ENCODE measurements around the gene LAMB4.
A peak's percentile ranks its signal among the peaks of the same experiment; 100 is the strongest.

The LAMB4 gene, protein sequence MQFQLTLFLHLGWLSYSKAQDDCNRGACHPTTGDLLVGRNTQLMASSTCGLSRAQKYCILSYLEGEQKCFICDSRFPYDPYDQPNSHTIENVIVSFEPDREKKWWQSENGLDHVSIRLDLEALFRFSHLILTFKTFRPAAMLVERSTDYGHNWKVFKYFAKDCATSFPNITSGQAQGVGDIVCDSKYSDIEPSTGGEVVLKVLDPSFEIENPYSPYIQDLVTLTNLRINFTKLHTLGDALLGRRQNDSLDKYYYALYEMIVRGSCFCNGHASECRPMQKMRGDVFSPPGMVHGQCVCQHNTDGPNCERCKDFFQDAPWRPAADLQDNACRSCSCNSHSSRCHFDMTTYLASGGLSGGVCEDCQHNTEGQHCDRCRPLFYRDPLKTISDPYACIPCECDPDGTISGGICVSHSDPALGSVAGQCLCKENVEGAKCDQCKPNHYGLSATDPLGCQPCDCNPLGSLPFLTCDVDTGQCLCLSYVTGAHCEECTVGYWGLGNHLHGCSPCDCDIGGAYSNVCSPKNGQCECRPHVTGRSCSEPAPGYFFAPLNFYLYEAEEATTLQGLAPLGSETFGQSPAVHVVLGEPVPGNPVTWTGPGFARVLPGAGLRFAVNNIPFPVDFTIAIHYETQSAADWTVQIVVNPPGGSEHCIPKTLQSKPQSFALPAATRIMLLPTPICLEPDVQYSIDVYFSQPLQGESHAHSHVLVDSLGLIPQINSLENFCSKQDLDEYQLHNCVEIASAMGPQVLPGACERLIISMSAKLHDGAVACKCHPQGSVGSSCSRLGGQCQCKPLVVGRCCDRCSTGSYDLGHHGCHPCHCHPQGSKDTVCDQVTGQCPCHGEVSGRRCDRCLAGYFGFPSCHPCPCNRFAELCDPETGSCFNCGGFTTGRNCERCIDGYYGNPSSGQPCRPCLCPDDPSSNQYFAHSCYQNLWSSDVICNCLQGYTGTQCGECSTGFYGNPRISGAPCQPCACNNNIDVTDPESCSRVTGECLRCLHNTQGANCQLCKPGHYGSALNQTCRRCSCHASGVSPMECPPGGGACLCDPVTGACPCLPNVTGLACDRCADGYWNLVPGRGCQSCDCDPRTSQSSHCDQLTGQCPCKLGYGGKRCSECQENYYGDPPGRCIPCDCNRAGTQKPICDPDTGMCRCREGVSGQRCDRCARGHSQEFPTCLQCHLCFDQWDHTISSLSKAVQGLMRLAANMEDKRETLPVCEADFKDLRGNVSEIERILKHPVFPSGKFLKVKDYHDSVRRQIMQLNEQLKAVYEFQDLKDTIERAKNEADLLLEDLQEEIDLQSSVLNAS (N-terminal part only)
- total RNA-seq: 0 to 0.27 (median 0.07) reads per million in 18 experiments

- DNase-seq: no peak
Measured at GRCh38 chr7:108130261-108130660, at the start of gene LAMB4. Gene LAMB4 (minus strand): TSS chr7:108130361. CDS start chr7:108123164, 7,197 bp downstream.

- no peak for DNase-seq
Measured at GRCh38 chr7:108178398-108178797, 48.2 kb upstream of the LAMB4 start.

DNA sequence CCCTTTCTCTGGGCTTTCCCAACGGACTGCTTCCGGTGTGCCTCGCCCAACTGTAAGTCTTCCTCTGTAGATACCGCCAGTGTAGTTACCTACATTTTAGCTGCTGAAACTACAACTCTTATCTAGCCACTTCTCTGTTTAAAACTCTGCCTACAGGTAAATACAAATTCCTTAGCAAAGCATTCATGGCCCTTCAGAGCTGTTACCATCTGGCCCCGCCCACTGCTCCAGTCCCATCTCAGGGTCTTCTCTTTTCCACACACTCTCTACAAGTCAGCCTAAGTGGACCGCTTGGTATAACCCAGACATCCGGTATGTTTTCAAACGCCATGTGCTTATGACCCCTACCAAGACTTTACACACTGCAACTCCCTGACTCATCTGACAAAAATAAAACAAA lies 41.0 kb upstream of the LAMB4 start:
- DNase-seq: no peak

DNA sequence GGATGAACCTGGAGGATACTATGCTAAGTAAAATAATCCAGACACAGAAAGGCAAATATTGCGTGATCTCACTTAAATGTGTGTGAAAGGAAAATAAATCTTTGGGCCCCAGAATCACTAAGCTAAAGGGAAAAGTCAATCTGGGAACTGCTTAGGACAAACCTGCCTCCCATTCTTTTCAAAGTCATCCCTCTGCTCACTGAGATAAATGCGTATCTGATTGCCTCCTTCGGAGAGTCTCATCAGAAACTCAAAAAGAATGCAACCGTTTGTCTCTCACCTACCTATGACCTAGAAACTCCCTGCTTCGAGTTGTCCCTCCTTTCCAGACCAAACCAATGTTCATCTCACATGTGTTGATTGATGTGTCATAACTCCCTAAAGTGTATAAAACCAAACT lies 40.1 kb upstream of the LAMB4 start:
- no peak for DNase-seq

DNA sequence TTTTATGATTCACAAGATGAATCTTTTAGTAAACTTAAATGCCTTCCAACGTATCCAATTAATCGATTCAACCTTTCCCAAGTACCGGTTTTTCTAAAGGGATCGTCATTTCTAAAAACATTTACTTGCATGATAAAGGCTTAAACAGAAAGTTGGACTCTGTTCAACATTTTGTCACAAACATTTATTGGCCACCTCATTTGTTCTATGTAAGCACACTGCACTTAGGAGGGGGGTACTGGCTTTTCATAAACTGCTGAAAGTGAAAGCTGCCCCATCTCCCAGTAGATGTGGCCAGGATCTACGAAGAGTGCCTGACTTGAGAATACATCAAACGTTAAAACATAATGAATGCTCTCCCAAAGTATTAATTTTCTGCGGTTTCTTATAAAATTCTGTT lies 37.3 kb upstream of the LAMB4 start:
- no peak for DNase-seq

GRCh38 chr7:108166687-108167086 lies 36.5 kb upstream of the LAMB4 start:
- DNase-seq: no peak

- no peak for DNase-seq
Measured at GRCh38 chr7:108165723-108166122, 35.6 kb upstream of the LAMB4 start.

DNA sequence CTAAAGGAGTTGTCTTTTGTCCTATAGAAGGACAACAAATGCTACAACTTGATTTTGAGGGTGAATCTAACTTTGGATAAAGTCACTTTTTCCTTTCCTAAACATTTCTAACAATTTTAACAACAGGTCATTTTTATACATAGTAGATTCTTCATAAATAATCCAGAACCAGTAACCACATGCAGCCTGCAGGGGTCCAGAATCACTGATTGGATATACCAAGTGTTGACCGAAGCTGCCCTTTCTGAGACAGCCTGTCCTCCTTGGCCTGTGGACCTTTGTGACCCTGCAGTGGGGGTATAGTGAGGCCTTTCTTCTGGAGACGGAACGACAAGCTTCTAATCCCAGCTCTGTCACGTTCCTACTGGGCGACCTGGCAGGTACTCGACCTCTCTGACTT lies 34.8 kb upstream of the LAMB4 start:
- no peak for DNase-seq

DNA sequence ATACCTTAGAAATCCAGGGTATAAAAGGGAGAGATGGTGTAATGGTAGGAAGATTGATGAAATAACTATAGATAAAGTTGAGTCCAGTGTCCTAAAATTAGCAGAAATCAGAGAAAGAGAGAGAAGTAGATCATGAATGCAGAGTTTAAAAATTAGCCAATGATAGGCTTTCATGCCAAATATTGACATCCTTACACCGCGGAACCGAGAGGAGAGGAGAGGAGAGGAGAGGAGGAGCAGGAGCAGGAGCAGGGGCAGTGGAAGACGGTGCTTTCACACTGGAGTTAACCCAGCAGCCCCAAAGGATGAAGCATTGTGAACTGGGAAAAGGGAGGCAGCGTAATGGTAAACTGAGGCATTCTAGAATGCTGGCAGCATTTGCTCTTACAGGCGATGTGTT lies 34.2 kb upstream of the LAMB4 start:
- DNase-seq: no peak

GRCh38 chr7:108158776-108159175 lies 28.6 kb upstream of the LAMB4 start:
- DNase-seq: no peak

GRCh38 chr7:108157606-108158335 lies 27.6 kb upstream of the LAMB4 start:
- DNase-seq: no peak

- DNase-seq: peak; percentile 10 to 43
Measured at GRCh38 chr7:108156897-108157605, 26.9 kb upstream of the LAMB4 start.

GRCh38 chr7:108152198-108152597 lies 22.0 kb upstream of the LAMB4 start:
- no peak for DNase-seq

DNA sequence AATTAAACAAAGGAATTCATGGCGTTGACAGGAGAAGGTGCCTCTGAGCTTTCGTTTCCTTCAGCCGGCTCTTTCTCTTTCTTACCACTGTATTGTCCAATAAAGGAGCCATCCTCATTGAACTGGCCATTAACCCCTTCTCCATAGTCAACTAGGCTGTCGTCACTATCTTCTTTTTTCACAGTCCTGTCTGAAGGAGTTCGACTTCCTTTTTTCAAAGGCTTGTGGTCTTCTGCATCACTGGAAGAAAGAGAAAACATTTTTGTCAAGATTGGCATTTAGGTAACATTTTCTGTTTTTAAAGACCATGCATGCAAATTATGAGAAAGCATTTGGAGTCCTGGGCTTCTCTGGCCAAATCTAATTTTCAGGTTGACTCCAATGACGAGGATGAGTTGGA lies 19.7 kb upstream of the LAMB4 start:
- no peak for DNase-seq

- DNase-seq: no peak
Measured at GRCh38 chr7:108149119-108149518, 19.0 kb upstream of the LAMB4 start.

DNA sequence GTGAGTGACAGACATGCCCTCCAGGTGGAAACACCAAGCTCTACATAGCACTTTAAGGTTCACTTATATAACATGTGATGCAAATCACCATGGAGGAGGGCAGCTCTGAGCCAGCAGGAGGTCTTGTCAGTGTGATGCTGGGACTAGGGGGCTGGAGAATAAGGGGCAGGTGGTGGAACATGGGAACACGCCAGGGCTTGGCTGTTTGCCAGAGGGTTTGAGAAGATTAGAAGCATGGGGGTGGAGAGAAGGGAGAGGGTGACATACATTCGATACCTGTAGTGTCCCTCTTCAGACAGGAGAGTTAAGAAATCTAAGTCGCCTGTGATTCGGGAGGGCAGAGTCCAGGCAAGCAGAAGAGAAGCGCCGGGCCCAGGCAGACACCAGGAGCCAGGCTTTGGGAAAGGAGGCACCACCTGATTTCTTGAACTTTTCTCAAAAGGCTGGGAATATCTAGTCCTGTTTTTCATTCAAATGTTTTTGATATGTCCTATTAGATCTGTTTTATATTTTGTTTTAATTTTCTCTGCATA lies 16.9 kb upstream of the LAMB4 start:
- DNase-seq: no peak

- DNase-seq: peak; percentile 61 to 68
Measured at GRCh38 chr7:108146070-108146842, 16.1 kb upstream of the LAMB4 start.

- no peak for DNase-seq
Measured at GRCh38 chr7:108145401-108145800, 15.2 kb upstream of the LAMB4 start.

DNA sequence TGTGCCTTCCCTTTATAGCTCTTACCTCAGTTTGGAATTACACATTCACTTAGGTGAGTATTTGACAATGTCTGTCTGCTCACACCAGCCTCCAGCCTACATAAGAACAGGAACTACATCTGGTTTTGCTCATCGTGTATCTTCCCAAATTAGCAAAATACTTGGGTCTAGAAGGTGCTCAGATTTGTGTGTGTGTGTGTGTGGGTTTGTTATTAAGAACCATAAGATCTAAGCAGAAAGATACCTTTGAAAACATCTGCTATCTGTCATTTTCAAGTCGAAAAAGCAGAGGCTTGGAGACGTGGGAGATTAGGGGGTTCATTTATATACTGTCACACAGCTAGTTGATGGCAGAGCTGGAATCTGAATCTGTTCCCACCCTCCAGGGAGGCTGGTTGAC lies 14.8 kb upstream of the LAMB4 start:
- no peak for DNase-seq
